ENCODE results near the gene RYK. TPM values are rescaled to one million over a fixed set of nuclear protein-coding genes. Genes with fewer than 3 reads are reported as not detected.

Gene RYK
- polyA plus RNA-seq, 1 donor (not counting 4 experiments of a cell fraction or from before 2014, with no cell fraction given) = 82.1 TPM

DNA sequence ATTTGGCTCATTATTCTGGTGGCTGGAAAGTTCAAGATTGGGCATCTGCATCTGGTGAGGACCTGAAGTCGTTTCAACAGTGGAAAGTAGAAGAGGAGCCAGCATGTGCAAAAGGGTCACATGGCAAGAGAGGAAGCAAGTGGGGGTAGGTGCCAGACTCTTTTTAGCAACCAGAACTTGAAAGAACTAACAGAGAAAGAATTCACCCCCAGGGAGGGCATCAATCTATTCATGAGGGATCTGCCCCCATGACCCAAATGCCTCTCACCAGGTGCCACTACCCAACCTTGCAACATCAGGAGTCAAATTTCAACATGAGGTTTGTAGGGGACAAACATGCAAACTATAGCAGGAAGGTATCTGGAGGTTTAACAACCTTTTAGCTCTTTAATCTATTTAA is 10.3 kb upstream of the RYK start:
- H4K20me1 ChIP-seq (ENCODE audit: control insufficient read depth, extremely low read depth, insufficient read depth, low read length) = no peaks in the 10 kb centered on the region
- H2AFZ ChIP-seq (ENCODE audit: control insufficient read depth, low read length) = no peak overlapping the region
- H3K4me3 ChIP-seq (ENCODE audit: control insufficient read depth in 2 of 3, extremely low read depth in 1 of 3, insufficient read depth in 2 of 3, low read depth in 1 of 3, low read length in 3 of 3) = no peak overlapping the region
- H3K79me2 ChIP-seq (ENCODE audit: control insufficient read depth, insufficient read depth, low read length) = no peaks in the 10 kb centered on the region
- no peaks in the 10 kb centered on the region for H3K36me3 ChIP-seq (ENCODE audit: control insufficient read depth in 2 of 2, extremely low read depth in 1 of 2, insufficient read depth in 2 of 2, low read length in 2 of 2)
- DNase-seq (ENCODE audit: low read depth, low spot score) = no peak
- dilution Hi-C loops (cut with MboI; ENCODE audit: extremely low pct_ligation_motif_present, low sequenced_read_pairs) = no loop called here
- no peak overlapping the region for H3K4me2 ChIP-seq (ENCODE audit: control insufficient read depth, extremely low read depth, insufficient read depth, low read depth, low read length)
- no peaks in the 10 kb centered on the region for H3K9me3 ChIP-seq (ENCODE audit: control insufficient read depth, low read depth, low read length)
- H3K27me3 ChIP-seq (ENCODE audit: control insufficient read depth, extremely low read depth, insufficient read depth, low read length) = no peaks in the 10 kb centered on the region
- H3K4me1 ChIP-seq (ENCODE audit: control insufficient read depth, extremely low read depth, insufficient read depth, low read length) = peaks cover 4% of the 10 kb centered on the region
- H3K9me1 ChIP-seq (ENCODE audit: control insufficient read depth, extremely low read depth, insufficient read depth, low read length) = no peaks in the 10 kb centered on the region
- H3K9ac ChIP-seq (ENCODE audit: control insufficient read depth, extremely low read depth, insufficient read depth, low read length) = no peak overlapping the region
- TF ChIP-seq, protein P1, sequence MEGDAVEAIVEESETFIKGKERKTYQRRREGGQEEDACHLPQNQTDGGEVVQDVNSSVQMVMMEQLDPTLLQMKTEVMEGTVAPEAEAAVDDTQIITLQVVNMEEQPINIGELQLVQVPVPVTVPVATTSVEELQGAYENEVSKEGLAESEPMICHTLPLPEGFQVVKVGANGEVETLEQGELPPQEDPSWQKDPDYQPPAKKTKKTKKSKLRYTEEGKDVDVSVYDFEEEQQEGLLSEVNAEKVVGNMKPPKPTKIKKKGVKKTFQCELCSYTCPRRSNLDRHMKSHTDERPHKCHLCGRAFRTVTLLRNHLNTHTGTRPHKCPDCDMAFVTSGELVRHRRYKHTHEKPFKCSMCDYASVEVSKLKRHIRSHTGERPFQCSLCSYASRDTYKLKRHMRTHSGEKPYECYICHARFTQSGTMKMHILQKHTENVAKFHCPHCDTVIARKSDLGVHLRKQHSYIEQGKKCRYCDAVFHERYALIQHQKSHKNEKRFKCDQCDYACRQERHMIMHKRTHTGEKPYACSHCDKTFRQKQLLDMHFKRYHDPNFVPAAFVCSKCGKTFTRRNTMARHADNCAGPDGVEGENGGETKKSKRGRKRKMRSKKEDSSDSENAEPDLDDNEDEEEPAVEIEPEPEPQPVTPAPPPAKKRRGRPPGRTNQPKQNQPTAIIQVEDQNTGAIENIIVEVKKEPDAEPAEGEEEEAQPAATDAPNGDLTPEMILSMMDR (optimal IDR thresholded peaks at IDR 0.05 in 1 of 3, IDR thresholded peaks at IDR 0.05 in 1 of 3, conservative IDR thresholded peaks at IDR 0.05 in 1 of 3; ENCODE audit: extremely low read depth in 1 of 3, insufficient read depth in 2 of 3, low read length in 3 of 3) = no peak
- no peak for TF ChIP-seq EZH2 (IDR thresholded peaks at IDR 0.05; ENCODE audit: low read length)
- FAIRE-seq = peak; percentile 32
- no peak overlapping the region for H3K27ac ChIP-seq (ENCODE audit: control insufficient read depth, insufficient read depth, low read length)

DNA sequence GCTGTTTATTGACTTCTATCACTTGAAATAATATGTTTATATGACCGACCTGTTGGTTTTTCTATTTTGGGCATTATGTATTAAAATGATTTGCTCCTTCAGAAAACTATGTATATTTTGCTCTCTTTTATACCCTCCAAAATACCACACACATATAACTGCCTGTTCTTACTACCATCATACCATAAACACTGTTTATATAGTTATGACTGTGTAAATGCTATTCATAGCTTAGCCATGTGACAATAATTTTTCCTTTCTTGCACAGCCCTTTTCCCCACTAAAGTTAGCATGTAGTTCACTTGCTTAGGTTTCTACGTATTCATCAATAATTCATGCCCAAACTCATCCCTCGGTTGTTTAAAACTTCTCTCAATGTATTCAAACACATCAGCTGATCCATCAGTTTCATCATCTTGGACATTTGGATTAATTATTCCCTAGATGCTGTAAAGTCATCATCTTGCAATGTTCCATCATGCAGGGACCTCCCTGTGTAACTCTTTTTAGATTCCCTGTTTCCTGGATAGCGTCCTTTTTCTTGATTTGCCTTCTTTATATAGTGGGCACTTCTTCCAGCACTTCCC is 8.2 kb upstream of the RYK start:
- H3K27ac ChIP-seq (ENCODE audit: control insufficient read depth, insufficient read depth, low read length) = no peak overlapping the region
- TF ChIP-seq, protein P1 (optimal IDR thresholded peaks at IDR 0.05 in 1 of 3, IDR thresholded peaks at IDR 0.05 in 1 of 3, conservative IDR thresholded peaks at IDR 0.05 in 1 of 3; ENCODE audit: extremely low read depth in 1 of 3, insufficient read depth in 2 of 3, low read length in 3 of 3) = no peak
- no peak for TF ChIP-seq EZH2 (IDR thresholded peaks at IDR 0.05; ENCODE audit: low read length)
- FAIRE-seq (no peak), DNase-seq (ENCODE audit: low read depth, low spot score) (no peak)
- dilution Hi-C loops (cut with MboI; ENCODE audit: extremely low pct_ligation_motif_present, low sequenced_read_pairs) = no loop called here
- H3K27me3 ChIP-seq (ENCODE audit: control insufficient read depth, extremely low read depth, insufficient read depth, low read length) = no peaks in the 10 kb centered on the region
- no peaks in the 10 kb centered on the region for H3K9me3 ChIP-seq (ENCODE audit: control insufficient read depth, low read depth, low read length)
- H3K4me1 ChIP-seq (ENCODE audit: control insufficient read depth, extremely low read depth, insufficient read depth, low read length) = peaks cover 4% of the 10 kb centered on the region
- H3K4me3 ChIP-seq (ENCODE audit: control insufficient read depth in 2 of 3, extremely low read depth in 1 of 3, insufficient read depth in 2 of 3, low read depth in 1 of 3, low read length in 3 of 3) = no peak overlapping the region
- no peak overlapping the region for H2AFZ ChIP-seq (ENCODE audit: control insufficient read depth, low read length)
- H3K79me2 ChIP-seq (ENCODE audit: control insufficient read depth, insufficient read depth, low read length) = no peaks in the 10 kb centered on the region
- H3K9ac ChIP-seq (ENCODE audit: control insufficient read depth, extremely low read depth, insufficient read depth, low read length) = no peak overlapping the region
- no peaks in the 10 kb centered on the region for H3K9me1 ChIP-seq (ENCODE audit: control insufficient read depth, extremely low read depth, insufficient read depth, low read length)
- H3K4me2 ChIP-seq (ENCODE audit: control insufficient read depth, extremely low read depth, insufficient read depth, low read depth, low read length) = no peak overlapping the region
- H4K20me1 ChIP-seq (ENCODE audit: control insufficient read depth, extremely low read depth, insufficient read depth, low read length) = no peaks in the 10 kb centered on the region
- no peaks in the 10 kb centered on the region for H3K36me3 ChIP-seq (ENCODE audit: control insufficient read depth in 2 of 2, extremely low read depth in 1 of 2, insufficient read depth in 2 of 2, low read length in 2 of 2)
